Adrenal gland (tissue), 12 donors: ENCODE data around the gene FIGNL2. TPM values are rescaled to one million over a fixed set of nuclear protein-coding genes. Genes with fewer than 3 reads are reported as not detected.

Source experiments
- DNase-seq, 7 donors: peaks; one replicate each; pipeline ENCODE4 v3.0.0-alpha.2; 2019 to 2020
- H3K27ac ChIP-seq, 5 donors: fragments of 200-600 bp; sonication (generic) in 4 of 5; 1 replicate in 3 of 5; 2 replicates in 2 of 5; pipeline versions ENCODE4 v1.5.1 to v1.8.0; 2016 to 2020; ENCODE audit warnings: mild to moderate bottlenecking in 1 of 5
- H3K27me3 ChIP-seq: fragments of 200-600 bp; 2 replicates; pipeline ENCODE4 v1.8.0; 2021
- H3K36me3 ChIP-seq, 2 donors: fragments of 200-600 bp; replicated peaks in 1 of 2; 1 replicate in 1 of 2; 2 replicates in 1 of 2; pipeline versions ENCODE4 v1.5.1 to v1.8.0; 2018 to 2022
- H3K4me1 ChIP-seq, 2 donors: fragments of 200-600 bp; replicated peaks in 1 of 2; 1 replicate in 1 of 2; 2 replicates in 1 of 2; pipeline versions ENCODE4 v1.5.1 to v1.8.0; 2018 to 2021
- H3K4me3 ChIP-seq, 4 donors: fragments of 200-600 bp; sonication (generic) in 3 of 4; one replicate each; pipeline ENCODE4 v1.5.1; 2016 to 2018
- H3K9me3 ChIP-seq, 3 donors: fragments of 200-600 bp; sonication (generic) in 1 of 3; replicated peaks in 1 of 3; 1 replicate in 2 of 3; 2 replicates in 1 of 3; pipeline versions ENCODE4 v1.5.1 to v1.8.0; 2016 to 2021
- POLR2A ChIP-seq, 2 donors: fragments of 450-650 bp; IDR thresholded peaks; one replicate each; pipeline ENCODE4 v1.6.1; 2017; ENCODE audit warnings: antibody characterized with exemption in 2 of 2, mild to moderate bottlenecking in 2 of 2, moderate library complexity in 1 of 2
- WGBS, 4 donors: extraction: QIAGEN DNeasy Blood & Tissue Kit in 2 of 4; methylation state at CpG; one replicate each; pipeline versions ENCODE4 v1.1.5 to v1.1.7; 2013 to 2017; 5-methylcytosine and 5-hydroxymethylcytosine counted together
- intact Hi-C, 2 donors: fragments of 100-400 bp; cut with DNase I; formaldehyde crosslinking; loops; one replicate each; pipeline versions ENCODE4 v1.14.1 to v1.15.0; 2022 to 2023
- polyA plus RNA-seq, 3 donors: library from polyadenylated mRNA; stranded (reverse); fragments of 200-250 nt in 2 of 3; fragments of 350-450 nt in 1 of 3; fragmentation: Illumina TruSeq in 1 of 3; extraction: RNeasy Lipid Tissue Mini Kit (QIAGEN cat#74804) in 1 of 3; gene quantifications; one replicate each; pipeline ENCODE4 v1.2.3, GENCODE V29; 2013 to 2014
- total RNA-seq, 9 donors: library from RNA; depleted of rRNA in 4 of 9; stranded (reverse); fragments of >200 nt in 4 of 9; fragments of 120-200 nt in 1 of 9; fragmentation: NEBNext Ultra II Directional in 1 of 9; extraction: Animal tissue kit (Norgen Biotek cat#: 25700) in 1 of 9; gene quantifications; one replicate each; pipeline versions ENCODE4 v1.1.0 to v1.2.4, GENCODE V29; 2013 to 2023
- TF ChIP-seq, protein P1 (sequence below), 6 experiments: fragments of 450-650 bp in 4 of 6; fragments of 200-600 bp in 2 of 6; sonication (generic) in 1 of 6; IDR thresholded peaks; 1 replicate in 5 of 6; 2 replicates in 1 of 6; pipeline versions ENCODE4 v1.5.1 to v1.8.0; 2016 to 2021; ENCODE audit warnings: antibody characterized with exemption in 6 of 6, mild to moderate bottlenecking in 2 of 6, moderate library complexity in 1 of 6
- donor health status: healthy with polysubstance abuse.
- donor health status: Bipolar disorder and iron deficiency.
- donor health status: DM: yes; HTN: yes; CAD: no.
- donor health status: DM: no; HTN: no; CAD: no.
- donor health status: DM: no; HTN: no; CAD: no.
- donor health status: DM: yes; HTN: yes; CAD: no.

FIGNL2 gene
- total and polyA plus RNA-seq, 12 donors, result 0.04 to 0.32 (median 0.25) TPM; not detected in 1

DNA sequence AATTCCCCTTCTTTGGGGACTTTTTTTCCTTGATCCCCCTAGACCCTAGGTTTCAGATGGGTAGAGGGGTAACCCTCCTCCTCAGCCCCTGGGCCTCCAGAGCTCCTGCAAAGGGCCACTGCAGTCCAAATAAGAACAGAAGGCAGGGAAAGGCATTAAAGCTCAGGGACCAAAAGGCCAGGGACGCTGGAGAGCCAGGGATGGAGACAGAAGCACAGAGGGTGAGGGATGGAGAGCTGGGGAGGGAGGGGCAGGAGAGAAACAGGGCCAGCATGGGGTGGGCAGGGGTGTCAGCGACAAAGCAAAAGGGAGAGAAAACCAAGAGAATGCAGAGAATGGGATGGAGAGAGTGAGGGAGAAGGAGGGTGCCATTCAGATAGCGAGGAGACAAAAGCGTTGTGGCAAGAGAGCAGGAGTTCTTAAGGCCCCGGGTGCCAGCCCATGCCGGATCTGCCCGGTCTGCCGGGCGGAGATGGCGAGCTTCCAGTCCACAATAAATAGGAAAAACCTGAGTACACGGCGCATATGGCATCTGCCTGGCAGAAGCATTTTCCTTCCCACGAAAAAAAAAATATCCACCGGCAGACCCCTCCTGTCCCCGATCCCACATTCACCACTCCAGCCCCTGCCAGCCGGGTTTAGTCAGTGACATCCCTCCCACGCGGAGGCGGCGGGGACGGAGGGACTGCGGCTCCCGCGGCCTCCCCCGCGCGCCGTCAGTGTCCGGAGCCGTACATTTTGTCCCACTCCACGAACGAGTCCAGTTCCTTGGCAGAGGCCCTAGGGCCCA is 28.6 kb downstream of the FIGNL2 start:
- no peak for DNase-seq
- intact Hi-C loops, result loop anchor here in 1 of 2 donors (10.0 kb wide), 1 partner anchor 395 kb away; the partner anchor contains the start of gene SLC4A8
- H3K27me3 ChIP-seq, result peaks cover 12% of the 10 kb centered on the region
- no peaks in the 10 kb centered on the region for H3K36me3 ChIP-seq
- WGBS, 4 donors, result 30 to 44% (median 37%) methylated on average over 16 to 32 of the region's 32 CpGs
- peaks cover 0 to 3% of the 10 kb centered on the region in 2 donors for H3K4me1 ChIP-seq
- peak overlapping the region in 1 of 4 donors; percentile 60 for H3K4me3 ChIP-seq
- H3K27ac ChIP-seq, result peak overlapping the region in 1 of 5 donors; percentile 55
- TF ChIP-seq, protein P1, sequence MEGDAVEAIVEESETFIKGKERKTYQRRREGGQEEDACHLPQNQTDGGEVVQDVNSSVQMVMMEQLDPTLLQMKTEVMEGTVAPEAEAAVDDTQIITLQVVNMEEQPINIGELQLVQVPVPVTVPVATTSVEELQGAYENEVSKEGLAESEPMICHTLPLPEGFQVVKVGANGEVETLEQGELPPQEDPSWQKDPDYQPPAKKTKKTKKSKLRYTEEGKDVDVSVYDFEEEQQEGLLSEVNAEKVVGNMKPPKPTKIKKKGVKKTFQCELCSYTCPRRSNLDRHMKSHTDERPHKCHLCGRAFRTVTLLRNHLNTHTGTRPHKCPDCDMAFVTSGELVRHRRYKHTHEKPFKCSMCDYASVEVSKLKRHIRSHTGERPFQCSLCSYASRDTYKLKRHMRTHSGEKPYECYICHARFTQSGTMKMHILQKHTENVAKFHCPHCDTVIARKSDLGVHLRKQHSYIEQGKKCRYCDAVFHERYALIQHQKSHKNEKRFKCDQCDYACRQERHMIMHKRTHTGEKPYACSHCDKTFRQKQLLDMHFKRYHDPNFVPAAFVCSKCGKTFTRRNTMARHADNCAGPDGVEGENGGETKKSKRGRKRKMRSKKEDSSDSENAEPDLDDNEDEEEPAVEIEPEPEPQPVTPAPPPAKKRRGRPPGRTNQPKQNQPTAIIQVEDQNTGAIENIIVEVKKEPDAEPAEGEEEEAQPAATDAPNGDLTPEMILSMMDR (IDR thresholded peaks at IDR 0.05), result no peak
- no peak for TF ChIP-seq POLR2A (IDR thresholded peaks at IDR 0.05)
- no peaks in the 10 kb centered on the region for H3K9me3 ChIP-seq

- H3K4me1 ChIP-seq, result peaks cover 0 to 3% of the 10 kb centered on the region in 2 donors
- no peak for DNase-seq
- WGBS, 4 donors, result 42 to 58% (median 54%) methylated on average over 4 of the region's 4 CpGs
- no peak overlapping the region for H3K27ac ChIP-seq
- intact Hi-C loops, result no loop called here
- no peaks in the 10 kb centered on the region for H3K36me3 ChIP-seq
- no peak overlapping the region for H3K4me3 ChIP-seq
- peaks cover 12% of the 10 kb centered on the region for H3K27me3 ChIP-seq
- H3K9me3 ChIP-seq, result no peaks in the 10 kb centered on the region
- no peak for TF ChIP-seq POLR2A (IDR thresholded peaks at IDR 0.05)
- TF ChIP-seq, protein P1 (IDR thresholded peaks at IDR 0.05), result no peak
These were observed 29.8 kb downstream of the FIGNL2 start for GRCh38 chr12:51818566-51819300.

- peaks cover 8% of the 10 kb centered on the region for H3K27me3 ChIP-seq
- intact Hi-C loops, result no loop called here
- H3K4me3 ChIP-seq, result no peak overlapping the region
- no peak overlapping the region for H3K27ac ChIP-seq
- TF ChIP-seq, protein P1 (IDR thresholded peaks at IDR 0.05), result no peak
- no peak for TF ChIP-seq POLR2A (IDR thresholded peaks at IDR 0.05)
- no peak for DNase-seq
- peaks cover 0 to 3% of the 10 kb centered on the region in 2 donors for H3K4me1 ChIP-seq
- H3K36me3 ChIP-seq, result no peaks in the 10 kb centered on the region
- WGBS, 4 donors, result 62 to 80% (median 79%) methylated on average over 2 to 5 of the region's 5 CpGs
- no peaks in the 10 kb centered on the region for H3K9me3 ChIP-seq
These were observed 30.4 kb downstream of the FIGNL2 start for GRCh38 chr12:51818086-51818485.
